ENCODE results near the gene DNAH5. TPM values are rescaled to one million over a fixed set of nuclear protein-coding genes. Genes with fewer than 3 reads are reported as not detected.
A peak's percentile ranks its signal among the peaks of the same experiment; 100 is the strongest.
"Not testable (repeated sequence)": the region's sequence is repeated elsewhere in the genome, so short reads cannot be mapped to it uniquely, and the experiment has no call there.

The DNAH5 gene, protein sequence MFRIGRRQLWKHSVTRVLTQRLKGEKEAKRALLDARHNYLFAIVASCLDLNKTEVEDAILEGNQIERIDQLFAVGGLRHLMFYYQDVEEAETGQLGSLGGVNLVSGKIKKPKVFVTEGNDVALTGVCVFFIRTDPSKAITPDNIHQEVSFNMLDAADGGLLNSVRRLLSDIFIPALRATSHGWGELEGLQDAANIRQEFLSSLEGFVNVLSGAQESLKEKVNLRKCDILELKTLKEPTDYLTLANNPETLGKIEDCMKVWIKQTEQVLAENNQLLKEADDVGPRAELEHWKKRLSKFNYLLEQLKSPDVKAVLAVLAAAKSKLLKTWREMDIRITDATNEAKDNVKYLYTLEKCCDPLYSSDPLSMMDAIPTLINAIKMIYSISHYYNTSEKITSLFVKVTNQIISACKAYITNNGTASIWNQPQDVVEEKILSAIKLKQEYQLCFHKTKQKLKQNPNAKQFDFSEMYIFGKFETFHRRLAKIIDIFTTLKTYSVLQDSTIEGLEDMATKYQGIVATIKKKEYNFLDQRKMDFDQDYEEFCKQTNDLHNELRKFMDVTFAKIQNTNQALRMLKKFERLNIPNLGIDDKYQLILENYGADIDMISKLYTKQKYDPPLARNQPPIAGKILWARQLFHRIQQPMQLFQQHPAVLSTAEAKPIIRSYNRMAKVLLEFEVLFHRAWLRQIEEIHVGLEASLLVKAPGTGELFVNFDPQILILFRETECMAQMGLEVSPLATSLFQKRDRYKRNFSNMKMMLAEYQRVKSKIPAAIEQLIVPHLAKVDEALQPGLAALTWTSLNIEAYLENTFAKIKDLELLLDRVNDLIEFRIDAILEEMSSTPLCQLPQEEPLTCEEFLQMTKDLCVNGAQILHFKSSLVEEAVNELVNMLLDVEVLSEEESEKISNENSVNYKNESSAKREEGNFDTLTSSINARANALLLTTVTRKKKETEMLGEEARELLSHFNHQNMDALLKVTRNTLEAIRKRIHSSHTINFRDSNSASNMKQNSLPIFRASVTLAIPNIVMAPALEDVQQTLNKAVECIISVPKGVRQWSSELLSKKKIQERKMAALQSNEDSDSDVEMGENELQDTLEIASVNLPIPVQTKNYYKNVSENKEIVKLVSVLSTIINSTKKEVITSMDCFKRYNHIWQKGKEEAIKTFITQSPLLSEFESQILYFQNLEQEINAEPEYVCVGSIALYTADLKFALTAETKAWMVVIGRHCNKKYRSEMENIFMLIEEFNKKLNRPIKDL (N-terminal part only)
- 5.5 TPM for total RNA-seq

DNA sequence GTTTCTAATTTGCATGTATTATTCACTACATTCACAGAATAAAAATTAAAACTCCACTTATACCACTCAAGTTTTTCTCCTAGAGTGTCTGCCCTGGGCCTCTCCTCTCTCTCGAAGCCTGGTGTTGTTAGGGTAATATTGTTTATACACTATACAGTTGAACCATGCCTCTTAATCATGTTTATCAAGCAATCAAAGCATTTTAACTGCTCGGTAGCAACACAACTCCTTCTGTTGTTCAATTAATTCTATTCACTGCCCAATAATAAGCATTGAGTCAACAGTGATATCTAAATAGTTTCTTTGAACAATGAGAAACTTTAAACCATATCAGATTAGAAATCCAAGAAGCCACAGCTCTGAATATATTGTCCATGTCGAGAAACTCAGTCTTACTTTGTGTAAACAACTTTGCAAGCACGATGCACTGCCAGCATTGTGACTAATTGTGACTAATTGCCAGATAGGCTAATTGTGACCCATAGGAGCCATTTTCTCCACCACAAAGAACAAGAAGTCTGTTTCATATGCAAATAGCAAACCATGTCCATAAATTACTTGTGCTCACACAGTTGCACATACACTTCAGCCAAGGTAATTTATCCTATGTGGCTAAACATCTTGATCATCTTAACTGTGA lies at the start of gene DNAH5:
Gene DNAH5 (minus strand): TSS at position 129 of the 640 bp plus-strand sequence. CDS start 250 bp downstream, outside the sequence.
- DNase-seq: no peak

DNA sequence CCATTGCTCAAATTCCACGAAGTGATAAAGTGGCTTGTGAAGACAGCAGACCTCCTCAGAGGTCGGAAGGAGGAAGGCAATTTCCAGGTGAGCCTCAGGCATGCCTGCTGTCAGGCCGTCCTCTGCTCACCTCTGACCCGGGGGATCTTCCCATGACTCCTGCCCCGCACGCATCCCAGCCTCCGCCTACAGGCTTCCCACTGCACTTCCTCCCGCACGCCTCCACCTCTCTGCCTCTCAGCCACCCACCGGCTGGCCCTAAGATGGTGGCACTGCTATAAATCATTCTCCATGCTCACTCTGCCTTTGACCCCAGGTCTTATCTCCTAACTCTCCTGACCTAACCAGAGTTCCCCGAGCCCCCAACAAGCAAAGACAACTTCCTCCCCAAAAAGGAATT lies 49.4 kb upstream of the DNAH5 start:
- DNase-seq: no peak

DNA sequence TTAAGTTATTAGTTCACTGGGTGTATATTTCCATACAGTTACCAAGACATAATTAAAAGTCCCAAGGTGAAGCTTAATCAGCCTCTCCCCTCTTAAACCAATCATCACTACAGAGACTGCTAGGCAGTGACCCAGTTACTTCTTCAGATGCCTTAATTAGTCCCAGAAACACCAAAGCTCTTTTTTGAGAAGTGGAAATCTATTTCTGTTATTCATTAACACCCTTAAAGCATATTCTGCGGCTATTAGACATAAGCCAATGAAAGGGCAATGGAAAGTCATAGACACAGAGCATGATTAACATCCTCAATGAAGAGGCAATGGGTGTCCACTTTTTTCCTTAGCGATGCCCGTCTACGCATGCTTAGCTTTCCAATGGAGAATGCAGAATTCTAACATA lies 48.3 kb upstream of the DNAH5 start:
- DNase-seq: no peak

DNA sequence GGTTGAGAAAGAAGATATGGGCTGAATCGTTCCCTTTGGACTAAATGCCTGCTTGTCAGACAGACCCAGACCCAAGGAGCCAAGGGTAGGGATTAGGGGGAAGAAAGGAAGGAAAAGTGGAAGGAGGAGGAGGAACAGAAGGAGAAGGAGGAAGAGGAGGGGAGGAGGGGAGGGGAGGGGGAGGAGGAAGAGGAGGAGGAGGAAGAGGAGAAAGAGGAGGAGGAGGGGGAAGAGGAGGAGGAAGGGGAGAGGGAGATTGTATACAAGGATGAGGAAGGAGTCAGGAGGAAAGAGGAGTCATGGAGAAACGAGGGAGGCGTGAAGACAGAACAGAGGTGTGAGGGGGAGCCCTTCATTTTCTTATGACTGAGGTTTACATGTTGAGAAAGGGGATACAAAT lies 46.9 kb upstream of the DNAH5 start:
- DNase-seq: no peak

DNA sequence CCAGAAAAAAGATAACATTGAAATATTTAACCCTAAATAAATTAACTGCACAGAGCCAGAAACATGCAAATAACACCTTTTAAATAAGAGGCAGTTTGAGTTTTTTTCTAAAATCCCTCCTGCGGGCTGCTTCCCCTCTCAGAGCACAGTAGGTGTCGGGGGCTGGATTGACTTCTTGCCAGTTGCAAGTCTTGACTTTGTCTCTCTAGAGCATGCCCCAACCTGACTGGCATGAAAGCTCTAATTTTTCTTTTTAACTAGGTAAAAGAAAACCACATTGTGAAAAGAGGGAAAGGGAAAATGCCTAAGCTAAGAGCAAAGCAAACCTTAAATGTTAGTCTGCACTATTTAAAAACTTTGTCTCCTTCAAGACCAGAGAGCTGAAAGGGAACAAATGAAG lies 46.4 kb upstream of the DNAH5 start:
- no peak for DNase-seq

DNA sequence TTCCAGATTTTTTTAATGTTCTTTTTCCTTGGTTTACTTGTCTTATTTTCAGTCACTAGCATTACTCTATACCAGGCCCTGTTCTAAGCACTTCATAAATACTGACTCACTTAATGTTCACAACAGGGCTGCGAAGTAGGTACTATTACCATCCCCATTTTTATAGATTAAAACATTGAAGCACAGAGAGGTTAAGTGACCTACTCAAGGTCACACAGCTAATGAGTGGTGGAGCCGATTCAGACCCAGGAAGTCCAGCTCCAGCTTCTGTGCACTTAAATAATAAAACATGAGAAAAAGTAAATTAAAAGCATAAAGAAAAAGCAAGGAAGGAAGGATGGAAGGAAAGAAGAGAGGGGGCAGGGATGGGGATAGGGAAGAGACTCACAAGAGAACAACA lies 45.3 kb upstream of the DNAH5 start:
- no peak for DNase-seq

DNA sequence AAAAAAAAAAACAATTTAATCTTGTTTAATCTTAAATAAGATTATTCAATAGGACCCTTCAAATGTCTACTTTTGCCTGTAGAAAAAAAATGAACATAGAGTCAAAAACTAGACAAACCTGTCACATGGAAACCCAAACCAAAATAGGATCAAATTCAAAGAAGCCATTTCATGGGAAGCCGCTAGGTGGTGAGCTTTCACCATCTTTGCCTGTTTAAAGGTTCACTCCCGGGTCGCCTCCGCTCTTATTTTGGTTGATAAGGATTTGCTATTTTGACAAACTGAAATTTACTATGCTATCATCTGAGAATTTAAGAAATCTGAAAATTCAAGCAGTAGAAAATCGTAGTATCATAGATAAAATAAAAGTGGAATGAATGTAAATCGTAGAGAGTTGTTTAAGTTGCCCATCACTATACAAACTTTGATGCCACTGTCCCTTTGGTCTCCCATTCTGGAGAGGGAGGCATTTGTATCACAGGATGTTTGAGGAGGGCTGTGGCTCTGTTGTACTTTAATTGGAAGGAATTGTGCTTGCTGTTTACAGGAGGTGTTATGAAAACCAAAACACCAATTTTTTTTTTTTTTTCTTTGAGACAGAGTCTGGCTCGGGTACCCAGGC lies 43.5 kb upstream of the DNAH5 start:
- DNase-seq: no peak

DNA sequence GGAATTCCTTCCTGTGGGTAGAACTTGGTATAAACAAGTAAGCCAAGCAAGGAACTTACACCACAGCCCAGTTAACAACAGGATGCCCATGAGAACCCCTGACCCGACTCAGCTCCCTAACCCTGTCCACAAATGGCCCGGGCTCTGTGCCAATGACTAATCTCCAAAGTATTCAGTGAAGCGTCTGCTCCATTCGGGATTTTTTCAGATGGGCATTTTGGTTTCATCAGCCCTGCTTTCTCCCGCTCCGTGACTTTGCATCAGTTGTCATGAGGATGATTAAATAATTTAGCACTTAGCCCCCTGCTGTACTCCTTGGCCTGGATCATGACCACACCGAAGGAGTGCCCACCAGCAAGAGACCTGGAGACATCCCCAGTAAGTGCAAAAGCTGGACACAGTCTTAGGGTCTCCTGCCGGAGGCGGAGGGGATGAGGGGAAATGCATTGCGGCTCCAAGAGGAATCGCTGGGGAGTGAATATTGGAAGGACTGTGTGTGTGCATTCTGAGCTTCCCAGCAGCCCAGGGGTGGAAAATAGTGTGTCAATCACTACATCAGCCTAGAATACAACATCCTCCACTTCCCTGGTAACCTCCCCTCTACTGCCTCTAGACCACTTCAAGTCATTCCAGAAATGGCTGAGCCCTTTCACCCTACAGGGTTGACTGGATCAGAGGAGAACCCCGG lies 41.4 kb upstream of the DNAH5 start:
- no peak for DNase-seq

DNA sequence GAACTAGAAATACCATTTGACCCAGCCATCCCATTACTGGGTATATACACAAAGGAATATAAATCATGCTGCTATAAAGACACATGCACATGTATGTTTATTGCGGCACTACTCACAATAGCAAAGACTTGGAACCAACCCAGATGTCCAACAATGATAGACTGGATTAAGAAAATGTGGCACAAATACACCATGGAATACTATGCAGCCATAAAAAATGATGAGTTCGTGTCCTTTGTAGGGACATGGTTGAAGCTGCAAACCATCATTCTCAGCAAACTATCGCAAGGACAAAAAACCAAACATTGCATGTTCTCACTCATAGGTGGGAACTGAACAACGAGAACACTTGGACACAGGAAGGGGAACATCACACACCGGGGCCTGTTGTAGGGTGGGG lies 40.4 kb upstream of the DNAH5 start:
- DNase-seq: not testable (repeated sequence)

DNA sequence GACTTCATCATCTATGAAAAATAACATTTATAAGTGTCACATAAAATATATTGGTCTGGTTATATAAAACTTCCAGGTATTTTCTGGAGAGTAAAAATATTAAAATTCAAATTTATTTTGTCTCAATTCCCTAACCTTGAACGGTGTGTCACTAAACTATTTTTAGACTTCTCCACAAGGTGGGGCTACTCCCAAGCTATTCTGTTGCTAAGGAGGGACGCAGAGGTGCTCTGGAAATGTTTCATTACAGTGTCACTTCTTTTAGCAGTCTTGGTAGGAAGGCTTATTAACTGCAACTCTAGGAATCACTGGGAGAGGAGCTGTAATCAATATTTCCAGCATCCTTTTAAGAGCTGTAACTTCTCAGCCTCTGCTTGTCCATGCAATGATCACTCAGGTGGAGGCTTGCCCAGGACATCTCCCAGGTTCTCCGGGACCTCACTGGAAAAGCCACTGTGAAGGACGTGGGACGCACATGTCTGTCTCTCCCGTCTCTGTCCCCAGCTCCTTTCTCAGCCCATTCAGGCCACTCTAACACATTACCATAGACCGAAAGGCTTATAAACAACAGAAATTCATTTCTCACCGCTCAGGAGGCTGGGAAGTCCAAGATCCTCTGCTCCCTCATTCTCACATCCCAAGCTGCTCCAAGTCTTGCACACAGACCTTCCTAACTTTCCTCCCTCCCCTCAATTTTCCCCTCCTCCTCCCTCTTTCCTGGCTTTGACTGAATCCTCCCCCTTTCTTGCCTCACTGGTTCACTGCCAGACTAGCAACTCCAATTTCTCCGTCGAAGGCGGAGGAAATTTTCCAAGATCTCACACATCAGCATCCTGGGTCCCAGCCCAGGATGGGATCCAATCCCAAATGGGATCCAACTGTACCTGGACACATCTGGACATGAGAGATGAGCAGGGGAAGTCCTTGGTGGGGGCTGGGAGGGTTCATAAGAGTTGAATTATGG lies 32.7 kb upstream of the DNAH5 start:
- no peak for DNase-seq

DNA sequence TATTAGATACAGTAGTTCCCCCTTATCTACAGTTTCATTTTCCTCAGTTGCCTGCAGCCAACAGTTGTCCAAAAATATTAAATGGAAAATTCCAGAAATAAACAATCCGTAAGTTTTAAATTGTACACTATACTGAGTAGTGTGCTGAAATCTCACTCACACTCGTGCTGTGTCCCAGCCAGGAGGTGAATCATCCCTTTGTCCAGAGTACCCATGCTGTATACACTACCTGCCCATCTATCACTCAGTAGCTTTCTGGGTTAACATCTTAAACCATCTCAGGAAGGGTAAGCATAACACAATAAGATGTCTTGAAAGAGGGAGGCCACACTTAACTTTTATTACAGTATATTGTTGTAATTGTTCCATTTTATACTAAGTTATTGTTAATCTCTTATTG lies 31.7 kb upstream of the DNAH5 start:
- DNase-seq: no peak

DNA sequence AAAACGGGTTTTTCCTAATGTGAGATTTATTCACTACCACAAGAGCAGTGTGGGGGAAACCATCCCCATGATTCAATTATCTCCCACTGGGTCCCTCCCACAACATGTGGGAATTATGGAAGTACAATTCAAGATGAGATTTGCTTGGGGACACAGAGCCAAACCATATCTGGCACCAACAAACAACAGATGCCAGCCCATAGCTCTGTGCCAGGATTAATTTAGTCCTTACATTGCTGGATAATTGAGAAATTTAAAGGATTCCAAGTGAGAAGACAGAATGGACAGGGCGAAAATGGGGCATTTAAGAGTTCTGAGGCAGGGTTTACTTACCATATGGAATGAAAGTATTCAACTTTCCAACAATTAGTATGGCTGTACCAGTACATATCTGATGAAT lies 30.8 kb upstream of the DNAH5 start:
- no peak for DNase-seq

DNA sequence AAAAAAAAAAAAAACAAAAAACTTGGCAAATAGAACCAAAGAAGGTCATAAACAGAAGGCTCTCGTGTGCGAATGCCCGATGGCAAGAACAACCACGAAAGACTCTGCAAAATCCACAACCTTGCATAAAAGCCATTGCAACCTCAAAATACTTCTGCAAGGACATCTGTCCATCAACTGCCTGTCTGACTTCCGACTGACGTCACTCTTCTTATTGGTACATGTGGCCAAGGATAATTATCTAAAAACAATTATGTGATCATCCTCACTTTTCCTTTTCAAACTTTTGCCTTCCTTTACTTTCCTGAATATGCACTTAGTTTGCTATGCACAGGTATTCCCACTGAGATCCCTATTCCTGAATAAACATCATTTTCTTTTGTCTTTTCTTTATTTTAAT lies 29.2 kb upstream of the DNAH5 start:
- no peak for DNase-seq

DNA sequence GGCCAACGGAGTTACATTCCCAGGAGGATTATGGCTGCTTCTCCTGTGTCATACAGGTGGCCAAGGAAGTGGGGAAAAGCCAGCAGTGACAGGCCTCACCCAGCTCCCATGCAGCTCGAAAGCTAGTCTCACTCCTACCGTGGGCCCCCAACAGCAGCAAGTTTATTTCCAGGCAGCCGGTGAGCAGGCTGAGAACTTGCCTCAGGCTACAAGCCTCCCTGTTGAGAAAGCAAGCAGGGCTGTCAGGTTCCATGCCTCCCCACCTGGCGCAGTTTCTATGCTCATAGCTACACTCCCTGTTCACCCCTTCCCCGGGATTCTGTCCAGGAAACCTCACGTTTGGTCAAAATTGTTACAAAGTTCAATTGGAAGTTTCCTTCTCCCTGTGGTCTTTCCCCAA lies 27.5 kb upstream of the DNAH5 start:
- no peak for DNase-seq

DNA sequence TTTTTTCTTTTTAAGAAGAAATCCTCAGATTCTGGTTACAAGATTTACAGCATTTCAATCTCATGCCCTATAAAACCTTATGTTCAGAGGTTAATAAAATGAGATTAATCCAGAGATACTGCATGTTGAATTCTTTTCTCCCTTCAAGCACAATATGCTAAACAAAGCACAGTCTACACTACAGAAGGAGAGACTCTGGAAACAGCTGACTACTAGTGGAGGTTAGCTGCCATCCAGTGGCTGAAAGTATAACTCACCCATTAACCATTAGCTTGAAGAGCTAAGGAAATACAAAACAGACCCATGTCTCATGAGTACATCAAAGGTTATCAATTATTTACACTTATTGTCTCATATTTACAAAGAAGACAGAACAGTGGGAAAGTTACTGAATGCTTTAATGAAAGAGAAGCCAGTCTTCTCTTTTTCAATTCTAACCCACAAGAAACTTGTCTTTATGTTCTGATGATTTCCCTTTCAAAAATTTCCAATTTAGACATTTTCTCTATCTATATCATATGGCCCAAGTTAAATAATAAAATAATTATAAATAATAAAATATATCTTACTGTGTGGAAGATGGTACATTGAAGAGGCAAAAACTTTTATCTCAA lies 12.7 kb upstream of the DNAH5 start:
- no peak for DNase-seq

DNA sequence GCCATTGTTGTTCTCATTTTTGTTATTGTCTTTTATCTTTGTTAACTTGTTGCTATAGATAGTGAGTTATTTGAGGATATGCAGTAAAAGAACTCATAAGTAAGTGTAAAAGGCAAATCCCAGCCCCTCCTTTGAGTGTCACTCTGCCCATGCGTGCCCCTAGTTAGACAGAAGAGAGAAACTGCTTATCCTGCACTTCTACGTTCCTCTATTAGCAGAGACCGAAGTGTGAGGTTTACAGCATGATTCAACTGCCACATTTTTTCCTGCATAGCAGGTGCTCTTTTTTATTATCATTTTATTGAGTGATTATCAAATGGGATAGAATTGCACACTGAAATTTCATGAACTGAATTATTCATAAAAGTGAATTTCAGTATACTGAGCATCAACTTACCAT lies 12.0 kb upstream of the DNAH5 start:
- DNase-seq: no peak

DNA sequence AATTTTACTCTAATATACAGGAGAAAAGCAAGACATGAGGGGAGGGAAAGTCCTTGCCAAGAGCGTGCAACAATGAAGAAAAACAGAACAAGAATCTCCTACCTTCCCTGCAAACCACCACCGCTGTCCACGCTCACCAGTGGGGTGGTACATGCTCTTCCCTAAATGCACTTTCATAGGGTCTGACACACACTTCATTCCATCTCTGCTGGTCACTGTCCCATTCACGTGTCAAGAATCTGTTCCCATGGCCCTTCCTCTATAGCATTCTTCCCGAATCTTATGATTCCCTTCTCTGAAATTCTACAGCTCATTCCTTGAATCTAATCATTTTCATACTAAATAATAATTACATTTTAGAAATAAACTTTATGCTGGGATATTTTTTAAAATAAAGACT lies 11.4 kb upstream of the DNAH5 start:
- DNase-seq: no peak

DNA sequence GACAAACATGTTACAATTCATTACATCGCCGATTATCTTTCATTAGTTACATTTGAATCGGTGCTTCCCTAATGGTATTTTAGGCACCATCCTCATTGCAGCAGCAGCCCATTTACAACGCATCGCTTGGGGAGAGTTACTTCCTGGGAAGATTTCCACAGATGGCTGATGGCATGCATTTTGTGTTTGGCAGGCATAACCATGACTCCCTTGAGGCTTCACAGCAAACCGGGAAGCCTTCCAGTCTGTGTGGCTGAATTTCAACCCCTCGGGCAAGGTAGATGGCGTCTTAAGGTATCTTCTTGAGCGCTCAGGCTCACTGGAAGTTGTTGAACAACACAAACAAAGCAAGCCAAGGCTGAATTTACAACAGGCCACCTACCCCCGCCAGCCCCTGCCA lies 1.6 kb upstream of the DNAH5 start:
- peak; percentile 59 for DNase-seq

DNA sequence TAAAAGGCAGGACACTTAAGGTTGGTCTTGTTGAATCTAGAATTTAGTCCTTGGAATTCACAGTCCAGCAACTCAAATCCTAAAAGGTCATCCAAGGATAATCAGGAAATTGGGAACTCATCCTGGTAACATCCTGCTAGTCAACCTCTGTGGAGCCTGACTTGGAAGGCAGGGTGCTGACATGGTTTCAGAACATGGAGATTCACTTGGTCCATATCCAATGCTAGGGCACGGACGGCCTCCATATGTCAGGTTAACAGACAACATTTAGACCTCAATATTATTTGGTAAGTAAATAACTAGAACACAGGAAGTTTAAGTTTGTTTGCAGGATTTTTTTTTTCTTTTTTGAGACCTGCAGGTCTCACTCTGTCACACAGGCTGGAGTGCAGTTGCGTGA lies 783 bp upstream of the DNAH5 start:
- no peak for DNase-seq

DNA sequence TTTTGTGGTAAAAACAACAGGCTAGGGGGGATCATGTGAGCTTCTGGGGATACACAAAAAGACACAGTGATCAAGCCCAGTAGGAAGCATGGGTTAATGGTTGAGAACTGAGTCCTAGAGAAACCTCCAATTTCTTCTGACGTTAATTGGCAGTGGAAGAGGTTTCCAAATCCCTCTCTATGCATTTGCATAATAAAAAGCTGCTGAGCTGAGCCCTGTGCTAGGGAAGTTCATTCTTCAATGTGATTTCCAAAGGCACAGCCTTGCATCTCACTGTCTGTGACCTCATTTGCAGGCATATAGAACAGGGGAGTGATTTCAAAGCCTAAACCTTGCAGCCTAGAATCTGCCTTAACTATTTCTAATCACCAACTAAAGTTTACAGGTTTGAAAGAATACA lies 812 bp downstream of the DNAH5 start:
- DNase-seq: no peak
